HepG2 (cell line): ENCODE results near the gene CDCA5. TPM values are rescaled to one million over a fixed set of nuclear protein-coding genes. Genes with fewer than 3 reads are reported as not detected.

Experiments used
- AHDC1 ChIP-seq: sonication (generic); formaldehyde crosslinking; IDR thresholded peaks from 2 replicates; pipeline ENCODE4 v1.5.1; 2020; ENCODE audit warnings: mild to moderate bottlenecking, missing genetic modification reagents, borderline replicate concordance
- CCDC6 ChIP-seq: sonication (generic); formaldehyde crosslinking; IDR thresholded peaks from 2 replicates; pipeline ENCODE4 v1.8.1; 2022; ENCODE audit warnings: mild to moderate bottlenecking, missing genetic modification reagents, moderate library complexity
- CHD4 ChIP-seq: fragments of 200-600 bp; sonication (generic); IDR thresholded peaks from 2 replicates; pipeline ENCODE4 v1.7.0; 2017; ENCODE audit warnings: mild to moderate bottlenecking, low read length, borderline replicate concordance
- KDM1A ChIP-seq: IDR thresholded peaks from 2 replicates; pipeline ENCODE4 v1.6.1; 2016; ENCODE audit warnings: missing compliant biosample characterization
- MBD4 ChIP-seq: IDR thresholded peaks from 2 replicates; pipeline ENCODE4 v1.6.1; 2012; ENCODE audit warnings: low read length, inconsistent platforms, borderline replicate concordance
- SALL1 ChIP-seq: sonication (generic); formaldehyde crosslinking; IDR thresholded peaks from 2 replicates; pipeline ENCODE4 v1.8.0; 2022; ENCODE audit warnings: mild to moderate bottlenecking, missing genetic modification reagents
- SMAD9 ChIP-seq: sonication (generic); formaldehyde crosslinking; IDR thresholded peaks from 2 replicates; pipeline ENCODE4 v1.5.1; 2020; ENCODE audit warnings: mild to moderate bottlenecking, missing genetic modification reagents
- THAP11 ChIP-seq: IDR thresholded peaks from 2 replicates; pipeline ENCODE4 v1.6.1; 2016; ENCODE audit warnings: missing biosample characterization, missing genetic modification reagents
- TRIM24 ChIP-seq: sonication (generic); formaldehyde crosslinking; IDR thresholded peaks from 2 replicates; pipeline ENCODE4 v1.8.0; 2022; ENCODE audit warnings: mild to moderate bottlenecking, missing genetic modification reagents
- ZNF20 ChIP-seq: sonication (generic); formaldehyde crosslinking; IDR thresholded peaks from 2 replicates; pipeline ENCODE4 v1.4.0; 2020; ENCODE audit warnings: mild to moderate bottlenecking, moderate library complexity, missing genetic modification reagents
- ZNF264 ChIP-seq: sonication (generic); formaldehyde crosslinking; IDR thresholded peaks from 2 replicates; pipeline ENCODE4 v1.4.0; 2020; ENCODE audit warnings: missing genetic modification reagents
- ZNF296 ChIP-seq: sonication (generic); formaldehyde crosslinking; conservative IDR thresholded peaks from 2 replicates; pipeline ENCODE4 v1.5.0; 2020; ENCODE audit warnings: mild to moderate bottlenecking, missing genetic modification reagents
- ZNF333 ChIP-seq: sonication (generic); formaldehyde crosslinking; IDR thresholded peaks from 2 replicates; pipeline ENCODE4 v1.4.0; 2020; ENCODE audit warnings: mild to moderate bottlenecking, missing genetic modification reagents, borderline replicate concordance
- ZNF512 ChIP-seq: sonication (generic); formaldehyde crosslinking; IDR thresholded peaks from 2 replicates; pipeline ENCODE4 v1.4.0; 2020; ENCODE audit warnings: mild to moderate bottlenecking, missing genetic modification reagents
- ZNF546 ChIP-seq: sonication (generic); formaldehyde crosslinking; conservative IDR thresholded peaks from 2 replicates; pipeline ENCODE4 v1.8.1; 2023; ENCODE audit warnings: mild to moderate bottlenecking, missing genetic modification reagents
- ZNF552 ChIP-seq: sonication (generic); formaldehyde crosslinking; IDR thresholded peaks from 2 replicates; pipeline ENCODE4 v1.9.0; 2022; ENCODE audit warnings: missing genetic modification reagents, mild to moderate bottlenecking, borderline replicate concordance
- ZNF562 ChIP-seq: sonication (generic); formaldehyde crosslinking; IDR thresholded peaks from 2 replicates; pipeline ENCODE4 v1.8.0; 2022; ENCODE audit warnings: missing genetic modification reagents, borderline replicate concordance
- ZNF563 ChIP-seq: sonication (generic); formaldehyde crosslinking; IDR thresholded peaks from 2 replicates; pipeline ENCODE4 v1.8.0; 2022; ENCODE audit warnings: mild to moderate bottlenecking, moderate library complexity, missing genetic modification reagents
- polyA plus RNA-seq, 8 experiments: library from polyadenylated mRNA; depleted of rRNA in 3 of 8; stranded (reverse) in 7 of 8; unstranded in 1 of 8; fragments of >200 nt; fragmentation: Illumina TruSeq in 4 of 8; extraction: Trizol in 4 of 8; gene quantifications; 2 replicates each; pipeline versions ENCODE4 v1.2.1 to v1.2.3, GENCODE V29; 2011 to 2016; ENCODE audit warnings: low read depth in 4 of 8, missing spikeins in 1 of 8, mixed read lengths in 1 of 8; ENCODE audit not compliant: insufficient read depth in 1 of 8
- total RNA-seq, 5 experiments: library from RNA; depleted of rRNA; stranded (reverse); fragments of >200 nt; fragmentation: Illumina TruSeq; extraction: Trizol; gene quantifications; 2 replicates each; pipeline ENCODE4 v1.2.3, GENCODE V29; 2016; ENCODE audit warnings: low read depth in 1 of 5
- TF ChIP-seq, protein P1 (sequence below): sonication (generic); formaldehyde crosslinking; IDR thresholded peaks from 2 replicates; pipeline ENCODE4 v1.5.1; 2020; ENCODE audit warnings: mild to moderate bottlenecking, missing genetic modification reagents, moderate library complexity

Gene CDCA5
- total and polyA plus RNA-seq, 2 of the 13 experiments (the other 11 are each of a cell fraction or from before 2014, with no cell fraction given) = 13.5 to 50.6 TPM

GRCh38 chr11:65058012-65058411 lies 25.8 kb downstream of the CDCA5 start (continued):
- TF ChIP-seq ZNF552 (no peak), KDM1A (no peak), CHD4 (no peak), ZNF512 (CRISPR knock-in tag) (no peak), ZNF563 (CRISPR knock-in tag) (0 out of 2 replicates have a peak, but pooled peaks have one; percentile 17), THAP11 (CRISPR knock-in tag) (no peak), CCDC6 (CRISPR knock-in tag) (no peak), ZNF296 (CRISPR knock-in tag) (no peak), ZNF333 (CRISPR knock-in tag) (peak; percentile 28; the same call in 1 of the 2 replicates), ZNF20 (CRISPR knock-in tag) (no peak), TRIM24 (no peak), AHDC1 (CRISPR knock-in tag) (0 out of 2 replicates have a peak, but pooled peaks have one; percentile 12), ZNF562 (CRISPR knock-in tag) (no peak), ZNF546 (CRISPR knock-in tag) (0 out of 2 replicates have a peak, but pooled peaks have one; percentile 54), ZNF264 (CRISPR knock-in tag) (no peak), SMAD9 (CRISPR knock-in tag) (no peak), MBD4 (no peak), SALL1 (CRISPR knock-in tag) (peak; percentile 31; the same call in 1 of the 2 replicates)
- TF ChIP-seq, protein P1, sequence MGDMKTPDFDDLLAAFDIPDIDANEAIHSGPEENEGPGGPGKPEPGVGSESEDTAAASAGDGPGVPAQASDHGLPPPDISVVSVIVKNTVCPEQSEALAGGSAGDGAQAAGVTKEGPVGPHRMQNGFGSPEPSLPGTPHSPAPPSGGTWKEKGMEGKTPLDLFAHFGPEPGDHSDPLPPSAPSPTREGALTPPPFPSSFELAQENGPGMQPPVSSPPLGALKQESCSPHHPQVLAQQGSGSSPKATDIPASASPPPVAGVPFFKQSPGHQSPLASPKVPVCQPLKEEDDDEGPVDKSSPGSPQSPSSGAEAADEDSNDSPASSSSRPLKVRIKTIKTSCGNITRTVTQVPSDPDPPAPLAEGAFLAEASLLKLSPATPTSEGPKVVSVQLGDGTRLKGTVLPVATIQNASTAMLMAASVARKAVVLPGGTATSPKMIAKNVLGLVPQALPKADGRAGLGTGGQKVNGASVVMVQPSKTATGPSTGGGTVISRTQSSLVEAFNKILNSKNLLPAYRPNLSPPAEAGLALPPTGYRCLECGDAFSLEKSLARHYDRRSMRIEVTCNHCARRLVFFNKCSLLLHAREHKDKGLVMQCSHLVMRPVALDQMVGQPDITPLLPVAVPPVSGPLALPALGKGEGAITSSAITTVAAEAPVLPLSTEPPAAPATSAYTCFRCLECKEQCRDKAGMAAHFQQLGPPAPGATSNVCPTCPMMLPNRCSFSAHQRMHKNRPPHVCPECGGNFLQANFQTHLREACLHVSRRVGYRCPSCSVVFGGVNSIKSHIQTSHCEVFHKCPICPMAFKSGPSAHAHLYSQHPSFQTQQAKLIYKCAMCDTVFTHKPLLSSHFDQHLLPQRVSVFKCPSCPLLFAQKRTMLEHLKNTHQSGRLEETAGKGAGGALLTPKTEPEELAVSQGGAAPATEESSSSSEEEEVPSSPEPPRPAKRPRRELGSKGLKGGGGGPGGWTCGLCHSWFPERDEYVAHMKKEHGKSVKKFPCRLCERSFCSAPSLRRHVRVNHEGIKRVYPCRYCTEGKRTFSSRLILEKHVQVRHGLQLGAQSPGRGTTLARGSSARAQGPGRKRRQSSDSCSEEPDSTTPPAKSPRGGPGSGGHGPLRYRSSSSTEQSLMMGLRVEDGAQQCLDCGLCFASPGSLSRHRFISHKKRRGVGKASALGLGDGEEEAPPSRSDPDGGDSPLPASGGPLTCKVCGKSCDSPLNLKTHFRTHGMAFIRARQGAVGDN (CRISPR knock-in tag) = peak; percentile 80
